Spinal cord (tissue), 10 donors: ENCODE measurements around the gene GRIP2. TPM values are rescaled to one million over a fixed set of nuclear protein-coding genes. Genes with fewer than 3 reads are reported as not detected.
A peak's percentile ranks its signal among the peaks of the same experiment; 100 is the strongest.

ENCODE experiments used
- DNase-seq, 6 donors: peaks; one replicate each; pipeline versions ENCODE4 v3.0.0 to v3.0.0-alpha.2; 2013 to 2015; ENCODE audit warnings: low spot score in 6 of 6, low read depth in 4 of 6
- H3K27ac ChIP-seq: one replicate; pipeline ENCODE4 v1.5.1; 2013; ENCODE audit warnings: low read depth, low read length, control low read depth
- H3K27me3 ChIP-seq: one replicate; pipeline ENCODE4 v1.6.1; 2013; ENCODE audit warnings: low read length; ENCODE audit not compliant: control insufficient read depth, insufficient read depth
- H3K36me3 ChIP-seq: one replicate; pipeline ENCODE4 v1.6.1; 2013; ENCODE audit warnings: low read length; ENCODE audit not compliant: control insufficient read depth, insufficient read depth
- H3K4me1 ChIP-seq: one replicate; pipeline ENCODE4 v1.6.1; 2013; ENCODE audit warnings: low read length; ENCODE audit not compliant: control insufficient read depth, insufficient read depth
- H3K4me3 ChIP-seq: one replicate; pipeline ENCODE4 v1.5.1; 2013; ENCODE audit warnings: low read depth, low read length, control low read depth
- H3K9me3 ChIP-seq: one replicate; pipeline ENCODE4 v1.6.1; 2013; ENCODE audit warnings: low read length; ENCODE audit not compliant: control insufficient read depth, insufficient read depth
- WGBS: methylation state at CpG from one replicate; pipeline ENCODE4 v1.1.5; 2013; ENCODE audit warnings: missing lambda C conversion rate; ENCODE audit not compliant: insufficient coverage; 5-methylcytosine and 5-hydroxymethylcytosine counted together
- polyA plus RNA-seq, 2 donors: library from polyadenylated mRNA; unstranded; fragments of 120-200 nt; gene quantifications; one replicate each; pipeline ENCODE4 v1.2.1, GENCODE V29; 2013; ENCODE audit not compliant: insufficient read length in 2 of 2
- total RNA-seq, 2 donors: library from RNA; depleted of rRNA in 1 of 2; stranded (reverse); fragments of 120-200 nt in 1 of 2; fragments of >200 nt in 1 of 2; gene quantifications; one replicate each; pipeline versions ENCODE4 v1.2.3 to v1.2.4, GENCODE V29; 2013 to 2014
- donor health status: healthy.

The GRIP2 gene
- total and polyA plus RNA-seq, 4 donors = 6.0 to 24.2 (median 12.9) TPM

GRCh38 chr3:14458434-14459275, 81.5 kb downstream of the GRIP2 start:
- no peak overlapping the region for H3K4me3 ChIP-seq
- DNase-seq = no peak
- H3K4me1 ChIP-seq = peaks cover 39% of the 10 kb centered on the region
- H3K27me3 ChIP-seq = no peaks in the 10 kb centered on the region
- H3K36me3 ChIP-seq = peaks cover 49% of the 10 kb centered on the region
- H3K9me3 ChIP-seq = no peaks in the 10 kb centered on the region
- WGBS = 86% methylated on average over 5 of the region's 11 CpGs
- H3K27ac ChIP-seq = no peak overlapping the region

GRCh38 chr3:14457999-14458398, 82.1 kb downstream of the GRIP2 start:
- peaks cover 45% of the 10 kb centered on the region for H3K4me1 ChIP-seq
- peaks cover 44% of the 10 kb centered on the region for H3K36me3 ChIP-seq
- WGBS = 60% methylated on average over 6 of the region's 9 CpGs

DNA sequence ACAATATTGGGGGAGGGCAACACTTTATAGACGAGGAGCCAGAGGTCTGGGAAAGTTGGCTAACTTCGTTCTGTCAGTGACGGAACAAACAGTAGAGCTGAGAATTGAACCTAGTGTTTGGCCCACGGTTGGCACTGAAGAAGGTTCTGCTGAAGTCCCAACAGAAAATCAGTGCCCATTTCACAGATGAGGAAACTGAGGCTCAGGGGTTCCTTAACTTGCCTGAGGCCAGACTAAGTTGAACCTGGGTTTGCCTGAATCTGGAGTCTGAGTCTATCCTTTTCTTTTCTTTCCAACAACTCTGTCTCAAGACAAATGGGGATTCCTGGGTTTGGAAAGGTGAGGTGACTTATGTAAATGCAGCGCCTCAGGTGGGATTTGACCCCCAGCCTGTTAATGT, 82.7 kb downstream of the GRIP2 start:
- H3K36me3 ChIP-seq = peaks cover 45% of the 10 kb centered on the region
- no peak overlapping the region for H3K4me3 ChIP-seq
- WGBS = 98% methylated on average over 5 of the region's 5 CpGs
- H3K27ac ChIP-seq = no peak overlapping the region
- peaks cover 50% of the 10 kb centered on the region for H3K4me1 ChIP-seq
- no peaks in the 10 kb centered on the region for H3K9me3 ChIP-seq
- H3K27me3 ChIP-seq = no peaks in the 10 kb centered on the region
- no peak for DNase-seq

More at GRCh38 chr3:14457999-14458398, 82.1 kb downstream of the GRIP2 start:
- Histone ChIP-seq H3K9me3 (no peaks in the 10 kb centered on the region), H3K4me3 (no peak overlapping the region), H3K27ac (no peak overlapping the region), H3K27me3 (no peaks in the 10 kb centered on the region)
- no peak for DNase-seq

GRCh38 chr3:14456794-14457193, 83.3 kb downstream of the GRIP2 start:
- DNase-seq = no peak
- H3K27ac ChIP-seq = no peak overlapping the region
- H3K36me3 ChIP-seq = peaks cover 46% of the 10 kb centered on the region

DNA sequence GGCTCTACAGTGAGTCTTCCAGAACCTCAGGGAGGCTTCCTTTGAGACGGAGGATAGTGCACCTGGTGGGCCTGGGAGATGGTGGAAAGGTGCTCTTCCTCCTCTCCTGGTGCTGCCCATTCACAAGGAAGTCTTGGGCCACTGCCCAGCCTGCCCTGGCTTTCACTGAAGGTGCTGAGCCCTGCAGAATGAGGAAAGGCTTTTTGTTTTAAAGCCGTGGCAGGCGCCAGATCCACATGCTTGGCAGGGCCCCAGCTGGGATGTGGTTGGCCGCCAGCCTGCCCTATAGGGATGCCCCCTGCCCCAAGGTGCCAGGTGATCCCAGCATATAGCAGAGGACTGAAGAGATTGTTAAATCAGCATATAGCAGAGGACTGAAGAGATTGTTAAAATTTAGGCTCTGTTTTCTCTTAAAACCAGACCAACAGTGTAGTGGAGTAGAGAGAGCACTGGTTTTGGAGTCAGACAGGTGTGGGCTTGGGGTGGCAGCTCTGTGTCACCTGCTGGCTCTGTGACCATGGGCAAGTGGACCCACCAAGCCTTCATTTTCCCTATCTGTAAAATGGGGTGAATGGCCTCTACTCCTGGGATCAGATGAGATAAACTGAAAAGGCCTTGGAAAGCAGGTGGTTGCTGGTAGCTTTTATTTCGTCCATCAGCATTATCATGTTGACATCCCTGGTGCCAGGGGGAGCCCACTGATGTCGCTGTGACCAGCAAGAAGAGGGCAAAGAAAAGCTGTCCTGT, 84.4 kb downstream of the GRIP2 start:
- WGBS = 60% methylated on average over 6 of the region's 6 CpGs
- DNase-seq = peak in 1 of 6 donors; percentile 42
- Histone ChIP-seq H3K27ac (no peak overlapping the region), H3K4me1 (peaks cover 45% of the 10 kb centered on the region), H3K36me3 (peaks cover 36% of the 10 kb centered on the region), H3K9me3 (no peaks in the 10 kb centered on the region), H3K4me3 (no peak overlapping the region), H3K27me3 (no peaks in the 10 kb centered on the region)

More at GRCh38 chr3:14456794-14457193, 83.3 kb downstream of the GRIP2 start:
- H3K4me3 ChIP-seq = no peak overlapping the region
- H3K27me3 ChIP-seq = no peaks in the 10 kb centered on the region
- WGBS = 92% methylated on average over 8 of the region's 8 CpGs
- no peaks in the 10 kb centered on the region for H3K9me3 ChIP-seq
- H3K4me1 ChIP-seq = peaks cover 53% of the 10 kb centered on the region

DNA sequence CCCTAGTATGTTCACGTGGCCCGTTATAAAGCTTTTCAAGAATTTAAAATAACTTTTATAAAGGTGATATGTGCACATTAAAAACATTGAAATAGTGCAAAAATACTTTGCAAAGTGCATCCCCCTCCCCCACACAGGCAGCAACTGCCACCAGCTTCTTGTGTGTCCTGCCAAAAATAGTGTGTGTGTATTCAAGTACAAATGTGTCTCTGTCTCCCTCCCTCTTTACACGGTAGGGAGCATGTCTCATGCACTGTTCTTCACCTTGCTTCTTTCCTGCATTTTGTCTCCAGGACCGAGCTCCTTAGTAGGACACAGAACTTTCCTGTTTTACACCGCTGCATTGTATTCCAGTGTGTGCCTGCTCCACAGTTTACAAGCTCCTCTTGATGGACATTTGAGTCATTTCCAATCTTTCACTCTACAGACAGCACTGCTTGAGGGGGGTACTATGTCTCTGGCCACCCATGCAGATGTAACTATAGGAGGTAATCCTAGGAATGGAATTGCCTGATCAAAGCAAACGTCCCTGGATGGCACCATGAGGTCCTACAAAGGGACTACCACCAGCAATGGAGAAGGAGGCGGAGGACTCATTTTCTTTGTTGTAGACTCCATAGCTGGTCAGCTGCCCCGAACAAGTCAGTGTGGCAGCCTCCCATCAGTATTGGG, 85.4 kb downstream of the GRIP2 start:
- DNase-seq = peak in 1 of 6 donors; percentile 18
- Histone ChIP-seq H3K4me3 (no peak overlapping the region), H3K36me3 (peaks cover 33% of the 10 kb centered on the region), H3K9me3 (no peaks in the 10 kb centered on the region), H3K27ac (no peak overlapping the region), H3K4me1 (peaks cover 41% of the 10 kb centered on the region), H3K27me3 (no peaks in the 10 kb centered on the region)
- 74% methylated on average over 5 of the region's 8 CpGs for WGBS

GRCh38 chr3:14453876-14454638, 86.1 kb downstream of the GRIP2 start:
- Histone ChIP-seq H3K4me3 (no peak overlapping the region), H3K9me3 (no peaks in the 10 kb centered on the region), H3K27ac (peak overlapping the region; percentile 79), H3K27me3 (no peaks in the 10 kb centered on the region), H3K4me1 (peaks cover 46% of the 10 kb centered on the region), H3K36me3 (peaks cover 33% of the 10 kb centered on the region)
- DNase-seq = peak in 2 of 6 donors; percentile 36 to 82
- WGBS = 54% methylated on average over 19 of the region's 23 CpGs

DNA sequence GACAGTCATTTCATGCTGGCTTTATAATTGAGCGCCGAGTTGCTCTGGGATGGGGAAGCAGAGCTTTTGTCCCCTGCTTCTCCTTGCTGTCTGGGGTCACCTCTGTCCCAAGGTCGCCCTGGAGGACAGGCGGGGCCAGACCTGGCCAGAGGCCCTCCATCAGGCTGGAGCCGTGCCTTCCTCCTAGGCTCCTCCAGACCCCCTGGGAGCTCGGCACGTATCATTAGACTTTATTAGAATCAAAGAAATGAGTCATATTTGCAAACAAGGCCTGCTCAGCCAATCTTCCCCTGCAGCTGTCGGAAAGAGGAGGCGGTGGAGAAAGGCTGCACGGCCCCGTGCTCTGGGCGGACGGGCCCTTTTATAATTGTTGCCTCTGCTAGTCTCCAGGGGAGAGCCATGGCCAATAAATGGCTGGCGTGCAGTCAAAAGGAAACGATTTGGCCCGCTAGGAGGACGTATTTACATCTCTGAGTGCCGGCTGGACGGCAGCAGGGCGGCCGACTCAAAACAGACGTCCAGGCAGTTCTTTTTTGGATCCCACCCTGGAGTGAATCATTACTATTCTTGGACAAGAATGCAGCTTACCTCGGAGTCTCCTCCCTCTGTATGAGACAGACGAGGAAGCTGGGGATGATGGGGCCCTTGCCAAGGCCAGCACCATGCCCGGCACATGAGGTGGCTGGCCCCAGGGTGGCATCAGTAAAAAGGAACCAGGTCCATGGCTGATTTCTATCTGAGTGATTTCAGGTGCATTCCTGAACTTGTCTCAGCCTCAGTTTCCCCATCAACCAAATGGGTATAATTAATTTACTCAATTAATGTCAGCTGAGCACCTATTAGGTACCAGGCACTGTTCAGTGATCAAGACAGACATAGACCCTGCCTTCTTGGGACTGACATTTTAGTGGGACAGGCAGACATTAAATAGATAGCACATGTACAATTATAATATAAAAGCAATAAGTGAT, 87.1 kb downstream of the GRIP2 start:
- H3K27ac ChIP-seq = peak overlapping the region; percentile 79
- WGBS = 11% methylated on average over 25 of the region's 25 CpGs
- H3K27me3 ChIP-seq = no peaks in the 10 kb centered on the region
- no peaks in the 10 kb centered on the region for H3K9me3 ChIP-seq
- DNase-seq = peak; percentile 65 to 95 (median 76)
- peaks cover 40% of the 10 kb centered on the region for H3K36me3 ChIP-seq
- no peak overlapping the region for H3K4me3 ChIP-seq
- peaks cover 51% of the 10 kb centered on the region for H3K4me1 ChIP-seq
